Transverse colon (tissue), 4 donors: ENCODE results near the gene SLC4A2.

Source experiments
- POLR2A ChIP-seq: fragments of 450-650 bp; IDR thresholded peaks from one replicate; pipeline ENCODE4 v1.6.1; 2016; ENCODE audit warnings: antibody characterized with exemption, mild to moderate bottlenecking, moderate library complexity
- POLR2AphosphoS5 ChIP-seq, 3 donors: sonication (generic); formaldehyde crosslinking; IDR thresholded peaks; one replicate each; pipeline ENCODE4 v1.6.1; 2016; ENCODE audit warnings: antibody characterized with exemption in 3 of 3
- TF ChIP-seq, protein P1 (sequence below), 5 experiments: fragments of 200-600 bp in 3 of 5; fragments of 450-650 bp in 2 of 5; sonication (generic) in 3 of 5; IDR thresholded peaks; 1 replicate in 2 of 5; 2 replicates in 3 of 5; pipeline ENCODE4 v1.5.1; 2016 to 2017; ENCODE audit warnings: antibody characterized with exemption in 5 of 5, inconsistent platforms in 3 of 5, mild to moderate bottlenecking in 2 of 5, moderate library complexity in 1 of 5

- TF ChIP-seq, protein P1, sequence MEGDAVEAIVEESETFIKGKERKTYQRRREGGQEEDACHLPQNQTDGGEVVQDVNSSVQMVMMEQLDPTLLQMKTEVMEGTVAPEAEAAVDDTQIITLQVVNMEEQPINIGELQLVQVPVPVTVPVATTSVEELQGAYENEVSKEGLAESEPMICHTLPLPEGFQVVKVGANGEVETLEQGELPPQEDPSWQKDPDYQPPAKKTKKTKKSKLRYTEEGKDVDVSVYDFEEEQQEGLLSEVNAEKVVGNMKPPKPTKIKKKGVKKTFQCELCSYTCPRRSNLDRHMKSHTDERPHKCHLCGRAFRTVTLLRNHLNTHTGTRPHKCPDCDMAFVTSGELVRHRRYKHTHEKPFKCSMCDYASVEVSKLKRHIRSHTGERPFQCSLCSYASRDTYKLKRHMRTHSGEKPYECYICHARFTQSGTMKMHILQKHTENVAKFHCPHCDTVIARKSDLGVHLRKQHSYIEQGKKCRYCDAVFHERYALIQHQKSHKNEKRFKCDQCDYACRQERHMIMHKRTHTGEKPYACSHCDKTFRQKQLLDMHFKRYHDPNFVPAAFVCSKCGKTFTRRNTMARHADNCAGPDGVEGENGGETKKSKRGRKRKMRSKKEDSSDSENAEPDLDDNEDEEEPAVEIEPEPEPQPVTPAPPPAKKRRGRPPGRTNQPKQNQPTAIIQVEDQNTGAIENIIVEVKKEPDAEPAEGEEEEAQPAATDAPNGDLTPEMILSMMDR (IDR thresholded peaks at IDR 0.05): no peak
- TF ChIP-seq POLR2A (no peak), POLR2AphosphoS5 (IDR thresholded peaks at IDR 0.05) (no peak)
Observed at GRCh38 chr7:151015967-151016366, 43.4 kb upstream of the SLC4A2 start.
